Skeletal muscle satellite cell (primary cell): ENCODE results near the gene RAE1.

ENCODE experiments used
- H3K27me3 ChIP-seq: 2 replicates; pipeline ENCODE4 v1.7.0; 2013; ENCODE audit warnings: low read length; ENCODE audit not compliant: control insufficient read depth, insufficient read depth
- H3K36me3 ChIP-seq: 2 replicates; pipeline ENCODE4 v1.7.0; 2013; ENCODE audit warnings: mild to moderate bottlenecking, control low read depth, low read length; ENCODE audit not compliant: insufficient read depth
- H3K4me1 ChIP-seq: 2 replicates; pipeline ENCODE4 v1.7.0; 2013; ENCODE audit warnings: low read length; ENCODE audit not compliant: control insufficient read depth, insufficient read depth
- H3K4me2 ChIP-seq: 2 replicates; pipeline ENCODE4 v1.7.0; 2013; ENCODE audit warnings: mild to moderate bottlenecking, low read length
- H3K4me3 ChIP-seq: 2 replicates; pipeline ENCODE4 v1.7.0; 2013; ENCODE audit warnings: low read length
- H3K9ac ChIP-seq: 2 replicates; pipeline ENCODE4 v1.7.0; 2013; ENCODE audit warnings: mild to moderate bottlenecking, low read depth, low read length, moderate library complexity
- H3K9me3 ChIP-seq: replicated peaks from 2 replicates; pipeline ENCODE4 v1.7.0; 2013; ENCODE audit warnings: mild to moderate bottlenecking, control low read depth, low read length

RAE1 gene

DNA sequence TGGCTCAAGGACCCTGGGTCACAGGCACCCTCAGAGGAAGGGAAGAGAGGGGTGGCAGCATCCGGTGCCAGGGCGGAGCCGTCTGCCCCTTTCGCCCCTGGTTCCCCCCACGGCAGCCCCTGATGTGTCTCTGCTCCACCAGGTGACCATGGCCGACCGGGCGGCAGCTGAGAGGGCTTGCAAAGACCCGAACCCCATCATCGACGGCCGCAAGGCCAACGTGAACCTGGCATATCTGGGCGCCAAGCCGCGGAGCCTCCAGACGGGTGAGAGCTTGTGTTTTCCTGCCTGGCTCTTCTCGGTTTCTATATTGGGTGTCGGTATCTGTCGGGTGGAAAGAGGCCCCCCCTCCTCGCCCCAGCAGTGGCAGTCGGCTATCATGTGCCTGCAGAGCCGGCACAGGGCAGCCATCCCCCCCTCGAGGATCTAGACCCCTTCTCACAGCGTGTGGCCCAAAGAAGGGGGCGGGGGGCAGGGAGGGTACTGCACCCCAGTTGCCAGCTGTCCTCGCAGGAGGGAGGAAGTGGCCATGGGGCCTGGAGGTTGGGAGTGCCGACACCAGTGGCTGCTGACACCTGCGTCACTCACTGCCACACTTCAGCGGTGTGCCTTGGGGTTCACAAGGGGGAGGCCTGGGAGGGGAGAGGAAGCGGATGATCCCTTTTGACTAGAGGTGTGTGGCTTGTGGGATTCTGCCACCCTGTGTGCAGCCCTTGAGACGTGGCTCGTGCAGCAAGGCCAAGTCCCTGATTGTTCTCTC, 41.6 kb downstream of the RAE1 start:
- H3K27me3 ChIP-seq: no peaks in the 10 kb centered on the region
- peaks cover 55% of the 10 kb centered on the region for H3K4me1 ChIP-seq
- peak overlapping the region; percentile 72 for H3K4me3 ChIP-seq
- peak overlapping the region; percentile 96 for H3K4me2 ChIP-seq
- H3K9ac ChIP-seq: peak overlapping the region; percentile 73
- H3K9me3 ChIP-seq: no peaks in the 10 kb centered on the region
- H3K36me3 ChIP-seq: peaks cover 24% of the 10 kb centered on the region

DNA sequence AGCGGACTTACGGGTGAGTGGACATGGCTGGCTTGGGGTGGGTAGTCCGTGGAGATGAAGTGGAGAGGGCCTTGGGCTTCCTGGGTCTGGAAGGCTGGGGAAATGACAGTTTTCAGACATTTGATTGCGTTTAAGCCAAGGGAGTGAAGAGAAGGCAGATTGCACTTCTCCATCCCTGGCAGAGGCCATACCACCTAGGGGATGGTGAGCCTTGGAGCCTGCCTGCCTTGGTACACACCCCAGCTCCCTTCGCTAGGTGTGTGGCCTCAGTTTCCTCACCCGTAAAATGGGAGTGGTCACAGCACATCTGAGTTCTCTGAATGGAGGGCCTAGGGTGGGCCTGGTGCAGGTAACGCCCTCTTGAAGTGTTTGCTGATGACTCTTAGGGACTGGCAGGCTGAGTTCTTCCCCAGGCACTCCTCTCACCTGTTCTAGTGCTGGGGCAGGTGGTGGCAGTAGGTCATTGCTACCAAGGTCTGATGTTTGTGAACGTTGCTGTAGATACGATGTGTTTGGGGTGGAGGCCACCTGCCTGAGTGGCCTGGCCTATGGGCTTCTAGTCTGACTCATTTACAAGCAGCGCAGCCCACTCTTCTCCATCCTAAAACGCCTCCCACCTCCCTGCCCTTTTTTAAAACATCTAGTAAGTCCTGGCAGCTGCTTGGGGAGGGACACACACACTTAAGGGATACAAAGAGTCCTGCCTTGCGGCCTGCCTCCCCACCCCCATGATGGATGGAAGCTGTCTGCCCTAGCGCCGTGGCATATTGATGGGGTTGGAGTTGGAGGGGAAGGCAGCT, 42.5 kb downstream of the RAE1 start:
- no peaks in the 10 kb centered on the region for H3K27me3 ChIP-seq
- peaks cover 28% of the 10 kb centered on the region for H3K36me3 ChIP-seq
- H3K9me3 ChIP-seq: no peaks in the 10 kb centered on the region
- H3K9ac ChIP-seq: no peak overlapping the region
- peak overlapping the region; percentile 96 for H3K4me2 ChIP-seq
- H3K4me3 ChIP-seq: peak overlapping the region; percentile 72
- peaks cover 64% of the 10 kb centered on the region for H3K4me1 ChIP-seq

DNA sequence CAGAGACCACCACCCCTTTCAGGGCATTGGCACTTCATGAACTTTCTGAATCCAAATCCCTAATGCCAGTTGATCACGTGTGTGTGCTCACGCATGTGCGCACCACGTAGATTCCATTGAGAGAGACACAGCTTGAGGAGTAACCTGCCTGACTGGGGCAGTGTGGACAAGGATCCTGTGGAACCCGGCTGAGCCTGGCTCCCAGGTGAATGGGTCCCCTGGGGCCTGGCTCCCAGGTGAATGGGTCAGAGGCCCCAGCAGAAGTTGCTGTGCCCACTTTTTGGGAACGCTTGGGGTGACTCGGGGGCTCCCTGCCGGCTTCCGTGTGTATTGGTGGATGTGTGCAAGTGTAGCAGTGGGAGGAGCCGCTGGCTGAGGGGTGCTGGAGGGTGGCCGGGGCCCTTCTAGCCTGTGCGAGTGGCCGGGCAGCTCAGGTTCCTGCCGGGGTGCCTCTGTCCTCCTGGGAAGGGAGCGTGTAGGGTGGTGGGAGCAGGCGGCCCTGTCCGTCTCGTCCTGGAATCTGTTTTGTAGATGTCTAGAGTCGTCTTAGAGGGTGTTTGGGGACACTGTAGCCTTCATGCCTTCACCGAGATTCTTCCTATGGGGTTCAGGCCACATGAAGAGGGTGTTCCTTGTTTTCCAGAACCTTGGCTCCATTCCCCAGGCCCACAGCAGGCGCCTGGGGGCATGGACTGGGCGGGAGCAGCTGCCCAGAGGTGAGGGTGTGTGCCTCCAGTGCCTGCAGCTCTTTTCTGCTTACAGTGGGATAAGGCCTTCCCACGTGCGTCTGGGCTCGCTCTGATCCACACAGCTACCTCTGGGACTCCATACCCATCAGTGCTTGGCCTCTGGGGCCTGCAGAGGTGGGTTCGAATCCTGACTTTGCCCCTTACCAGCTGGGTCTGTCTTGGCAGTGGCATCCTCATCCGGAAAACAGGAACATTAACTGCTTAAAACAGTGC, 43.3 kb downstream of the RAE1 start:
- peaks cover 68% of the 10 kb centered on the region for H3K4me1 ChIP-seq
- no peaks in the 10 kb centered on the region for H3K27me3 ChIP-seq
- peak overlapping the region; percentile 18 for H3K9ac ChIP-seq
- H3K4me3 ChIP-seq: no peak overlapping the region
- peak overlapping the region; percentile 78 for H3K4me2 ChIP-seq
- no peaks in the 10 kb centered on the region for H3K9me3 ChIP-seq
- H3K36me3 ChIP-seq: peaks cover 28% of the 10 kb centered on the region

DNA sequence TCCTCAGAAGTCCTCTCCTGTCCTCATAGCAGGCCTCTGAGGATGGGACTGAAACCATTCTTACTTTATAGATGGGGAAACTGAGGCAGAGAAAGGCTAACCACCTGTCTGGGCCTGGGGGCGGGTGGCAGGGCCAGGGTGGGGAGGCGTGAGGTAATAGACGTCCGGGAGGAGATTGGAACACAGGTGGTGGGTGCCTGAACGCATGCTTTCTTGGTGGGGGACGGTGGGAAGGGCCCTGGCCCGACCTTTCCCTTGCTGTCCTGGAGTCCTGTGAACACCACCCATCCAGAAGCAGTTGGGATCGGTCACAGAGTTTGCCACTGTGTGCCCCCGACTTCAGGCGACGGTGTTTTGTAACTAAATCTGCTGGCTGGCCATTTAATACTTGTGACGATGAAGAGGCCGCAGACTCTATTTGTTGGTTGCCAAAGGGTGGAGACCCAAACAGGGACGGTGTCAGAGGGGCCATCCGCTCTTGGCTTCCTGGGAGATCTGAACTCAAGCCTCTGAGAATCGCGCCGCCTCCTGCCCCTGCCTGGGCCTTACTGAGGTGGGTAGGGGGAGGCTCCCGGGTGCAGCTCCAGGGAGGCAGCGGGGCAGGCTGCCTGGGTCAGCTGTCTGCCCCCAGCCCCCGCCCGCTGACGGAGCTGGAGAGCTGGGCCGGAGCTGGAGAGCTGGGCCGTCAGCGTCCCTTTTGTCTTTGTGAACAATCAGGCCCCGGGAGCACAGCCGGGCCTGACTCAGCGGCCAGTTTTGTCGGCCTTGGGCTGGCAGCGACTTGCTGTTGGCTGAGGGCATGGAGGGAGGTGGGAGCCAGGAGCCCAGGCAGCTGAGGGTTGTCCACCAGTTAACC, 44.3 kb downstream of the RAE1 start:
- Histone ChIP-seq H3K4me3 (peak overlapping the region; percentile 57), H3K36me3 (peaks cover 36% of the 10 kb centered on the region), H3K4me2 (peak overlapping the region; percentile 78), H3K9ac (peak overlapping the region; percentile 88), H3K27me3 (no peaks in the 10 kb centered on the region), H3K4me1 (peaks cover 74% of the 10 kb centered on the region), H3K9me3 (no peaks in the 10 kb centered on the region)

DNA sequence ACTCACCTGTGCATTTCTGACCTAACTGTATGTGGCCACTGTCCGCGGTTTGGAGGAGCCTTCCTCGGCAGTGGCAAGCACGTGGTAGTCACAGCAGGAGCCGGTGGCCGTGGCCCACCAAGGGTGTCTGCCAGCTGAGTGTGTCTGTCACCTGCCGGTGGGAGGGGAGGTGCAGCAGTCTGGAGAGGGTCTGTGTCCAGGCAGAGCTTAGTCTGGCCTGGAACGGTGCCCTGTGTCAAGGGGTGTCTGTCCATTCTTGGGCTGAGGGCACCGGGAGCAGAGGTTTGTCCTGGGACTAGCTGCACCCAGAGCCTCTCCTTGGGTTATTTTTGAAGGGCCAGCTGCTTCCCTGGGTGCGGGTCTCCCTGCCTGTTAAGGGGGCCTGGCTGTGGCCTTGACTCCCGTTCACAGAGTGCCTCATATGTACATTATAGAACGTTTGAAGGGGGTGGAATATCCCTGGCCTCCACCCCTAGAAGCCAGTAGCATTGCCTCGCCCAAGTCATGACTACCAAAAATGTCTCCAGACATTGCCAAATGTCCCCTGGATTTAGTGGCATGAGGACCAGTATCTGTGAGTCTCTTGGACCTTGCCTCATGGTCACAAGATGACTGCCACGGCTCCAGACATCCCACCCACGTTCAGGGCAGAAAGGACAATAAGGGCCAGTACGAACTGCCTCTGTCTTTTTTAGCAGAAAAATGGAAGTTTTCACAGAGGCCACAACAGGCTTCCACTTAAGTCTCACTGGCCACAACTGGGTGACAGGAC, 45.3 kb downstream of the RAE1 start:
- Histone ChIP-seq H3K36me3 (peaks cover 45% of the 10 kb centered on the region), H3K4me2 (peak overlapping the region; percentile 78), H3K9ac (peak overlapping the region; percentile 88), H3K9me3 (no peaks in the 10 kb centered on the region), H3K4me1 (peaks cover 77% of the 10 kb centered on the region), H3K27me3 (no peaks in the 10 kb centered on the region), H3K4me3 (peak overlapping the region; percentile 57)

DNA sequence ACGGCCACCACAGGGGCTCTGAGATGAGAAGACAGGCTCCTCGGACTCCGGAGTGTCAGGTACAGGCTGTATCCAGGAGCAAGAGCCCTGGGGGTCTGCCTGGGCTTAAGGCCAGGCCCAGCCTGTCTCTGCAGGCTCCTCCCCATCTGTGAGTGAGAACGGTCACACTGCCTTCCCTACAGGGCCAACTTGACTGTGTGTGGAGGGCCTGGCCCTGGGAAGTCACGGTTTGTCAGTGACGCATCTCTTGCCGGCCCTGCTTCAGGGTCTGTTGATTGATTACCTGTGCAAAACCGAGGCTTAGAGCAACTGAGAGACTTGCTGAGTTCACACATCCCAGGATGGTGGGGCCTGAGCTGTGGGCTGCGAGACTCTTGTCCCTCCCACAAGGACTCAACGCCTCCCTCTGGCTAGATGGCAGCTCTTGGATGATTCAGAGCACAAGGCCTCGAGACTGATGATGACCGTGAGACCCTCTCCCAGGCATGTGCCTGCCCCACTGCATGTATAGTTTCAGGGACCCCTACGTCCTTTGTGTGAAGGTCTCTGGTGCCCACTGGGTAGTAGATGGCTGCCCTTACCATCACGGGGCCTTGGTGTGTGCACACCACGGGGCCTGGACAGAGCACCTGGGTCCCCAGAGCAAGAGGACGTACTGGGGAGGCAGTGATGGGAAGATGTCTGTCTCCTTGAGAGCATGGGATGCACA, 46.1 kb downstream of the RAE1 start:
- no peak overlapping the region for H3K4me2 ChIP-seq
- H3K9ac ChIP-seq: no peak overlapping the region
- peaks cover 50% of the 10 kb centered on the region for H3K36me3 ChIP-seq
- peaks cover 75% of the 10 kb centered on the region for H3K4me1 ChIP-seq
- no peak overlapping the region for H3K4me3 ChIP-seq
- no peaks in the 10 kb centered on the region for H3K27me3 ChIP-seq
- no peaks in the 10 kb centered on the region for H3K9me3 ChIP-seq

DNA sequence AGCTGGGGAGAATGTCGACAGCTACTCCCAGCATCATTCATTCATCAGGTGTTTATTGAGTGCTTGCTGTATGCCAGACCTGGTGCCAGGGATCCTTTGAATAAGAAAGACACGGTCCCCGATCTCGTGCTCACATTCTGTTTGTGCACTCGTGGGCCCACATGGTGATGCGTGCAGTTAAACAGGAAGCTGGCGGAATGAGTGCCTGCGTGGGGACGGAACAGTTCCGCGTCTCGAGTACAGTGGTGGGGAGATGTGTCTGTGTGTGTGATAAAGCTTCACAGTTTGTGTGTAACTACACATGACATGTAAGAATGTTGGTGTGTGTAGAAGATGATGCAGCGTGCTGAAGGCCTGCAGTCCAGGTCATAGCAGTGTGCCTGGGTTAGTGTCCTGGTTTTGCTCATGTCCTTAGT, 46.6 kb downstream of the RAE1 start:
- peaks cover 70% of the 10 kb centered on the region for H3K4me1 ChIP-seq
- peak overlapping the region; percentile 47 for H3K4me2 ChIP-seq
- peaks cover 50% of the 10 kb centered on the region for H3K36me3 ChIP-seq
- H3K9ac ChIP-seq: no peak overlapping the region
- no peak overlapping the region for H3K4me3 ChIP-seq
- no peaks in the 10 kb centered on the region for H3K27me3 ChIP-seq
- H3K9me3 ChIP-seq: no peaks in the 10 kb centered on the region

DNA sequence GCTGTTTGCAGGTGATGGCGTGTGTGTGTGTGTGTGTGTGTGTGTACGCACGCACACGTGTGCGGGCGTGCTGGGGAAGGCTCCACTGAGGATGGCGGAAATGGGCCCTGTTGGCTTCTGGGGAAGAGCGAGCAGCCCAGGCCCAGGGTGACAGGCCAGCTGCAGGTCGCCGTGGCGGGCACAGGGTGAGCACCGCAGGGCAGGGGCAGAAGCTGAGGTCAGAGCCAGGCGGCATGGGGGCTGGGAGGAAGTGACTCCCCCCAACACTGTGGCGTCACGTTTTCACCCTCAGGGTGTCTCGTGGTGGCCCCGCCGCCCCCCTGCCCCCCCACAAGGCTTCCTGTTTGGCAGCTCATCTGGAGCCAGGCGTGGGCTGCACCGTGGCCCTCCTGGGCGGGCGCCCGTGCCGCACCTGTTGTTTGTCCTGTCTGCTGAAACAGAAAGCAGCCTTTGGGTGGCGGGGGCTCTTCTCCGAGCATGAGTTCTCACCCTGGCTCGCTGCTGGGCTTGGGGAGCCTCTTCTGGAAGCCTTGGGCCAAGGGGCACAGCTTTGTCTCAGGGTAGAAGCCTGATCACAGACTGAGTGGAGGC, 47.3 kb downstream of the RAE1 start:
- peaks cover 64% of the 10 kb centered on the region for H3K4me1 ChIP-seq
- no peaks in the 10 kb centered on the region for H3K9me3 ChIP-seq
- peaks cover 46% of the 10 kb centered on the region for H3K36me3 ChIP-seq
- peak overlapping the region; percentile 47 for H3K4me2 ChIP-seq
- peak overlapping the region; percentile 47 for H3K9ac ChIP-seq
- H3K4me3 ChIP-seq: no peak overlapping the region
- H3K27me3 ChIP-seq: no peaks in the 10 kb centered on the region

DNA sequence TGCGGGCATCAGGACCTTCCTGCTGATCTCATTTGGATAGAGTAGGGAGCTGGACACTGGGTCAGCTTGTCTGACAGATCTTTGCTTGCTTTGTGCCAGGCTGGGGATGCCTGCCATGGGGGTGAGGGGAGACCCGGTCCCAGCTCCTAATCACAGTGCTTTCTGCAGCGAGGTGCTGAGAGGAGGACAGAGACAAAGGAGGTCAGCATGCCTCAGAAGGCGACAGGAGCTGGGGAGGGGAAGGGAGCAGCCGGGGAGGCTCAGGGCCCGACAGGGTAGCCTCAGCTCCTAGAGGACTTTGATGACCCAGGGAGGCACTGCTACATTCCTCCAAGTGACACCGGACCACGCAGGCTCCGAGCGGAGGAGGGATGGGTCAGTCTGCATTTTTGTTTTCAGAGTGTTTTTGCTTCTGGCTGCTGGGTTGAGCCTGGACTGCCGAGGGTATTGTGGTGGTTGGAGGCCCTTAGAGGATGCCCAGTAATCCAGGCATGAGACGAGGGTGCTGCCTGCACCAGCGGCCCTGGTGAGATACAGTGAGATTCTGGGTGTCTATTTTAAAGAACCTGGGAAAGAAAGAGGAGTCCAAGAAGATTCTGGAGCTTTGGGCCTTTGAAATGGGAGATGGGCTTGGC, 48.0 kb downstream of the RAE1 start:
- Histone ChIP-seq H3K4me3 (no peak overlapping the region), H3K4me2 (peak overlapping the region; percentile 47), H3K27me3 (no peaks in the 10 kb centered on the region), H3K4me1 (peaks cover 57% of the 10 kb centered on the region), H3K9ac (peak overlapping the region; percentile 47), H3K36me3 (peaks cover 43% of the 10 kb centered on the region), H3K9me3 (no peaks in the 10 kb centered on the region)
